A549 treated with Mapracorat at 1 μM for 4 hours (cell line): Measurements from ENCODE around the gene ZFP36L2. TPM values are rescaled to one million over a fixed set of nuclear protein-coding genes. Genes with fewer than 3 reads are reported as not detected.

ENCODE experiments used
- total RNA-seq: library from RNA; stranded (reverse); fragments of 200-300 nt; extraction: Qiagen RNA extraction; gene quantifications from 5 replicates; pipeline ENCODE4 v1.2.3, GENCODE V29; 2022

ZFP36L2 gene, protein sequence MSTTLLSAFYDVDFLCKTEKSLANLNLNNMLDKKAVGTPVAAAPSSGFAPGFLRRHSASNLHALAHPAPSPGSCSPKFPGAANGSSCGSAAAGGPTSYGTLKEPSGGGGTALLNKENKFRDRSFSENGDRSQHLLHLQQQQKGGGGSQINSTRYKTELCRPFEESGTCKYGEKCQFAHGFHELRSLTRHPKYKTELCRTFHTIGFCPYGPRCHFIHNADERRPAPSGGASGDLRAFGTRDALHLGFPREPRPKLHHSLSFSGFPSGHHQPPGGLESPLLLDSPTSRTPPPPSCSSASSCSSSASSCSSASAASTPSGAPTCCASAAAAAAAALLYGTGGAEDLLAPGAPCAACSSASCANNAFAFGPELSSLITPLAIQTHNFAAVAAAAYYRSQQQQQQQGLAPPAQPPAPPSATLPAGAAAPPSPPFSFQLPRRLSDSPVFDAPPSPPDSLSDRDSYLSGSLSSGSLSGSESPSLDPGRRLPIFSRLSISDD
- total RNA-seq, result 25.7 to 39.9 TPM (median 34.5 TPM) in 5 replicates

DNA sequence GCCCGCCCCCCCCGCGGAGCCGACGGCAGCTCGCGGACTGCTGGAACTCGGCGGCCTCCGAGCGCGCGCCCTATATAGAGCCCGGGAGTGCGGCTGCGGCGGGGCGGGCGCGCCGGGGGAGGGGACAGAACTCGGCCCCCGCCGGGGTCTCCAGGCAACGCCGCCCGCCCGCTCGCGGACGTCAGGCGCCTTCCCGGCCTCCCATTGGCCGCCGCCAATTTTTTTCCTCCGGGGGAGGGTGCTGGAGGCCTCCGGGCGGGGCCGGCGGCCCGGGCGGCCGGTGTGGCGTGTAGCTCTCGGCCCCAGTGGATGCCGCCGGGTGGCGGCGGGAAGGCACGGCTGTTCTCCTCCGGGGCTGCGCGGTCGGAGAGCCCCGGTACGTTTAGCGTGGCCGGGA, at the start of gene ZFP36L2:
ZFP36L2 (minus strand) TSS at position 49 of the 397 bp plus-strand sequence. CDS start 291 bp downstream, outside the sequence.

